Esophagus muscularis mucosa (tissue), 4 donors: ENCODE data around the gene GFI1B. TPM values are rescaled to one million over a fixed set of nuclear protein-coding genes. Genes with fewer than 3 reads are reported as not detected.
"Not testable (repeated sequence)": the region's sequence is repeated elsewhere in the genome, so short reads cannot be mapped to it uniquely, and the experiment has no call there.

ENCODE experiments used
- DNase-seq: peaks from one replicate; pipeline ENCODE4 v3.0.0-alpha.2; 2017; ENCODE audit errors: extremely low spot score
- H3K27ac ChIP-seq, 4 donors: fragments of 200-600 bp; sonication (generic); replicated peaks in 1 of 4; 1 replicate in 3 of 4; 2 replicates in 1 of 4; pipeline ENCODE4 v1.5.1; 2016 to 2019; ENCODE audit warnings: mild to moderate bottlenecking in 1 of 4
- H3K27me3 ChIP-seq, 4 donors: fragments of 200-600 bp; sonication (generic); one replicate each; pipeline versions ENCODE4 v1.5.1 to v1.6.0; 2016 to 2019
- H3K36me3 ChIP-seq, 4 donors: fragments of 200-600 bp; sonication (generic); one replicate each; pipeline ENCODE4 v1.5.1; 2016 to 2019
- H3K4me1 ChIP-seq, 4 donors: fragments of 200-600 bp; sonication (generic); one replicate each; pipeline ENCODE4 v1.5.1; 2016 to 2019
- H3K4me3 ChIP-seq, 4 donors: fragments of 200-600 bp; sonication (generic); 1 replicate in 2 of 4; 2 replicates in 2 of 4; pipeline ENCODE4 v1.5.1; 2016 to 2019; ENCODE audit warnings: mild to moderate bottlenecking in 4 of 4, moderate library complexity in 1 of 4
- H3K9me3 ChIP-seq, 4 donors: fragments of 200-600 bp; sonication (generic); 1 replicate in 3 of 4; 2 replicates in 1 of 4; pipeline ENCODE4 v1.5.1; 2016 to 2019
- EP300 ChIP-seq: sonication (generic); formaldehyde crosslinking; IDR thresholded peaks from one replicate; pipeline ENCODE4 v1.6.1; 2017; ENCODE audit warnings: antibody characterized with exemption
- POLR2A ChIP-seq: fragments of 450-650 bp; IDR thresholded peaks from one replicate; pipeline ENCODE4 v1.6.1; 2017; ENCODE audit warnings: antibody characterized with exemption, moderate library complexity, mild to moderate bottlenecking, low read depth
- POLR2AphosphoS5 ChIP-seq, 2 donors: sonication (generic); formaldehyde crosslinking; IDR thresholded peaks; one replicate each; pipeline ENCODE4 v1.6.1; 2017; ENCODE audit warnings: antibody characterized with exemption in 2 of 2
- WGBS: methylation state at CpG from one replicate; pipeline ENCODE4 v1.1.5; 2018; 5-methylcytosine and 5-hydroxymethylcytosine counted together
- intact Hi-C: fragments of 100-400 bp; cut with DNase I; formaldehyde crosslinking; loops from one replicate; pipeline ENCODE4 v1.15.1; 2023
- small RNA-seq, 3 donors: library from RNA; depleted of rRNA; stranded (forward); fragments of <200 nt; gene quantifications; one replicate each; pipeline ENCODE3, GENCODE V24; 2016
- total RNA-seq, 4 donors: library from RNA; depleted of rRNA; stranded (reverse); fragments of >200 nt; gene quantifications; one replicate each; pipeline versions ENCODE4 v1.1.0 to v1.2.1, GENCODE V29; 2016
- TF ChIP-seq, protein P1 (sequence below), 3 experiments: fragments of 200-600 bp in 2 of 3; fragments of 450-650 bp in 1 of 3; sonication (generic) in 2 of 3; IDR thresholded peaks; one replicate each; pipeline ENCODE4 v1.5.1; 2017 to 2019; ENCODE audit warnings: antibody characterized with exemption in 3 of 3, mild to moderate bottlenecking in 2 of 3, moderate library complexity in 1 of 3

The GFI1B gene
- total RNA-seq, 4 donors from 2014 or later, result 0.17 TPM; not detected in 3

DNA sequence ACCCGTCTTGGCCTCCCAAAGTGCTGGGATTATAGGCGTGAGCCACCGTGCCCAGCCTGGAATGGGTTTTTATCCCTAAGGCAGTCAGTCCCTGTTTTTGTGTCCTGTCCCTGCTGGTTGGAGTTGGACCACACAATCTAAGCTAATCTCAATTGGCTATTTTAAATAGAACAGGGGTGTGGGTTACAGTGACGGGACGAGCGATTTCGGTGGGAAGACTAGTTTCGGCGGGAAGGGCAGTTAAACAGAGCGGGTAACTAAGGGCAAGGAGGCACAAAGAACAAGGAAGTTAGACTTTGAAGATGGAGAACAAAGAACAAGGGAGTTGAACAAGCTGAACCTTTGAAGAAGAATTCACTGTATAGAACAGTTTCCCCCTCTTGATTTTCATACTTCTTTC, 53.7 kb downstream of the GFI1B start:
- peaks cover 30 to 62% (median 37%) of the 10 kb centered on the region in 4 donors for H3K4me1 ChIP-seq
- H3K4me3 ChIP-seq, result peak overlapping the region in 3 of 4 donors; percentile 82 to 98 (median 90)

GRCh38 chr9:133035669-133036068, 57.2 kb downstream of the GFI1B start:
- DNase-seq, result no peak
- TF ChIP-seq EP300 (no peak), POLR2A (no peak), POLR2AphosphoS5 (IDR thresholded peaks at IDR 0.05) (no peak)
- TF ChIP-seq, protein P1, sequence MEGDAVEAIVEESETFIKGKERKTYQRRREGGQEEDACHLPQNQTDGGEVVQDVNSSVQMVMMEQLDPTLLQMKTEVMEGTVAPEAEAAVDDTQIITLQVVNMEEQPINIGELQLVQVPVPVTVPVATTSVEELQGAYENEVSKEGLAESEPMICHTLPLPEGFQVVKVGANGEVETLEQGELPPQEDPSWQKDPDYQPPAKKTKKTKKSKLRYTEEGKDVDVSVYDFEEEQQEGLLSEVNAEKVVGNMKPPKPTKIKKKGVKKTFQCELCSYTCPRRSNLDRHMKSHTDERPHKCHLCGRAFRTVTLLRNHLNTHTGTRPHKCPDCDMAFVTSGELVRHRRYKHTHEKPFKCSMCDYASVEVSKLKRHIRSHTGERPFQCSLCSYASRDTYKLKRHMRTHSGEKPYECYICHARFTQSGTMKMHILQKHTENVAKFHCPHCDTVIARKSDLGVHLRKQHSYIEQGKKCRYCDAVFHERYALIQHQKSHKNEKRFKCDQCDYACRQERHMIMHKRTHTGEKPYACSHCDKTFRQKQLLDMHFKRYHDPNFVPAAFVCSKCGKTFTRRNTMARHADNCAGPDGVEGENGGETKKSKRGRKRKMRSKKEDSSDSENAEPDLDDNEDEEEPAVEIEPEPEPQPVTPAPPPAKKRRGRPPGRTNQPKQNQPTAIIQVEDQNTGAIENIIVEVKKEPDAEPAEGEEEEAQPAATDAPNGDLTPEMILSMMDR (IDR thresholded peaks at IDR 0.05), result no peak
- no peaks in the 10 kb centered on the region for H3K27me3 ChIP-seq
- no peak overlapping the region for H3K27ac ChIP-seq
- no peak overlapping the region for H3K4me3 ChIP-seq
- peaks cover 0 to 9% (median 4%) of the 10 kb centered on the region in 4 donors for H3K36me3 ChIP-seq
- intact Hi-C loops, result no loop called here
- peaks cover 17 to 42% (median 23%) of the 10 kb centered on the region in 4 donors for H3K4me1 ChIP-seq
- H3K9me3 ChIP-seq, result no peaks in the 10 kb centered on the region
- WGBS, result 96% methylated on average over 6 of the region's 6 CpGs

More for the DNA sequence above, 53.7 kb downstream of the GFI1B start:
- DNase-seq, result no peak
- 90% methylated on average over 10 of the region's 10 CpGs for whole genome bisulfite sequencing
- intact Hi-C loops, result loop anchor here (5.0 kb wide), 1 partner anchor 115 kb away; no protein-coding TSS in a partner anchor
- H3K27ac ChIP-seq, result no peak overlapping the region
- peaks cover 0 to 9% (median 2%) of the 10 kb centered on the region in 4 donors for H3K36me3 ChIP-seq
- TF ChIP-seq, protein P1 (IDR thresholded peaks at IDR 0.05), result no peak
- TF ChIP-seq POLR2A (no peak), POLR2AphosphoS5 (IDR thresholded peaks at IDR 0.05) (no peak), EP300 (no peak)
- no peaks in the 10 kb centered on the region for H3K27me3 ChIP-seq
- H3K9me3 ChIP-seq, result no peaks in the 10 kb centered on the region

- Histone ChIP-seq H3K4me3 (no peak overlapping the region), H3K27ac (no peak overlapping the region), H3K36me3 (peaks cover 12 to 23% (median 16%) of the 10 kb centered on the region in 4 donors), H3K4me1 (peaks cover 0 to 24% (median 6%) of the 10 kb centered on the region in 4 donors), H3K27me3 (no peaks in the 10 kb centered on the region), H3K9me3 (no peaks in the 10 kb centered on the region)
- DNase-seq, result no peak
- intact Hi-C loops, result no loop called here
- TF ChIP-seq EP300 (no peak), POLR2AphosphoS5 (IDR thresholded peaks at IDR 0.05) (no peak), POLR2A (no peak)
- TF ChIP-seq, protein P1 (IDR thresholded peaks at IDR 0.05), result no peak
- WGBS, result 93% methylated on average over 25 of the region's 25 CpGs
Observed at GRCh38 chr9:133037775-133038515, 59.5 kb downstream of the GFI1B start.

DNA sequence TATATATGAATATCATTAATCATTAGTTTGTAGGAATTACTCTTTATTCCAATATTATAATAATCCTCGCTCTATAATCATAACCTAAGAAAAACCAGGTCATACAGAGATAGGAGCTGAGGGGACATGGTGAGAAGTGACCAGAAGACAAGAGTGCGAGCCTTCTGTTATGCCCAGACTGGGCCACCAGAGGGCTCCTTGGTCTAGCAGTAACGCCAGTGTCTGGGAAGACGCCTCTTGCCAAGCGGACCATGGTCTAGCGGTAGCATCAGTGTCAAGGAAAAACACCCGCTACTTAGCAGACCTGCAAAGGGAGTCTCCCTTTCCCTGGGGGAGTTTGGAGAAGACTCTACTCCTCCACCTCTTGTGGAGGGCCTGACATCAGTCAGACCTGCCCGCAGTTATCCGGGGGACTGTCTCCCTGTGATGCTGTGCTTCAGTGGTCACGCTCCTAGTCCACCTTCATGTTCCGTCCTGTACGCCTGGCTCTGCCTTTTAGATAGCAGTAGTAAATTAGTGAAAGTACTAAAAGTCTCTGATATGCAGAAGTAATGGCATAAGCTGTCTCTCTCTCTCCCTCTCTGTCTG, 62.5 kb downstream of the GFI1B start:
- H3K27me3 ChIP-seq, H3K4me1 ChIP-seq, H3K27ac ChIP-seq, H3K9me3 ChIP-seq, DNase-seq, H3K4me3 ChIP-seq, intact Hi-C loops: not testable (repeated sequence)
- WGBS, result 80% methylated on average over 10 of the region's 12 CpGs
- TF ChIP-seq, protein P1 (IDR thresholded peaks at IDR 0.05), result peak; percentile 31 to 61 (median 42)
- H3K36me3 ChIP-seq, result peaks cover 41 to 54% (median 45%) of the 10 kb centered on the region in 4 donors

Small RNA genes within 50 kb of the gene (small RNA-seq; reads per million reads assigned to genes)
- gene AL593851.1, result 0 reads per million in 3 donors
- gene MIR548AW, result 0.51 to 6.6 (median 3.7) reads per million in 3 donors
- gene RNU7-21P, result 0 reads per million in 3 donors

Other genes starting within 250 kb of the GFI1B start
- gene AK8, start 100.4 kb upstream of the GFI1B start, total RNA-seq, result 1 to 10 TPM in 2 of 4 donors, under 1 TPM in 2; 0.39 to 1.5 (median 0.90) TPM
- gene SPACA9, start 99.8 kb upstream of the GFI1B start, total RNA-seq, result 10 to 100 TPM in 1 of 4 donors, 1 to 10 TPM in 3; 3.3 to 10.1 (median 5.5) TPM
- 10 to 100 TPM; 25.0 to 36.9 (median 30.6) TPM for gene TSC1, start 34.1 kb upstream of the GFI1B start, total RNA-seq
- gene GTF3C5, start 52.3 kb downstream of the GFI1B start, total RNA-seq, result 10 to 100 TPM; 38.9 to 58.1 (median 42.4) TPM
- under 1 TPM; 0.17 to 0.42 (median 0.21) TPM for gene CEL, start 83.3 kb downstream of the GFI1B start, total RNA-seq
- 10 to 100 TPM; 48.6 to 67.4 (median 54.8) TPM for gene RALGDS, start 142.5 kb downstream of the GFI1B start, total RNA-seq
- 10 to 100 TPM; 15.9 to 19.1 (median 17.5) TPM for gene GBGT1, start 185.2 kb downstream of the GFI1B start, total RNA-seq
- gene OBP2B, start 230.6 kb downstream of the GFI1B start, total RNA-seq, result not detected